Motor neuron (in vitro differentiated cells): ENCODE results near the gene DSCAML1. TPM values are rescaled to one million over a fixed set of nuclear protein-coding genes. Genes with fewer than 3 reads are reported as not detected.
A peak's percentile ranks its signal among the peaks of the same experiment; 100 is the strongest.

Experiments used
- ATAC-seq, 8 experiments: fragments of 200-7000 bp; cut with Tn5 transposase; replicated peaks in 6 of 8; 2 replicates each; pipeline ENCODE4 v1.8.0; 2021; ENCODE audit warnings: mild to moderate bottlenecking in 8 of 8, moderate library complexity in 8 of 8
- H3K27ac ChIP-seq, 2 donors: fragments of 250-450 bp; sonication (Bioruptor Pico); 2 replicates each; pipeline ENCODE4 v1.9.0; 2021; ENCODE audit warnings: antibody characterized with exemption in 2 of 2, mild to moderate bottlenecking in 2 of 2, moderate library complexity in 1 of 2
- H3K4me1 ChIP-seq, 2 donors: fragments of 250-450 bp; sonication (Bioruptor Pico); replicated peaks in 1 of 2; 2 replicates each; pipeline ENCODE4 v1.6.1; 2021; ENCODE audit warnings: antibody characterized with exemption in 2 of 2, mild to moderate bottlenecking in 2 of 2, moderate library complexity in 1 of 2
- H3K4me3 ChIP-seq, 5 donors: fragments of 250-450 bp; sonication (Bioruptor Pico); 2 replicates each; pipeline ENCODE4 v1.9.0; 2021; ENCODE audit warnings: antibody characterized with exemption in 5 of 5, mild to moderate bottlenecking in 5 of 5, moderate library complexity in 4 of 5
- WGBS, 10 experiments: fragments of 450-650 bp; shearing (Covaris generic); methylation state at CpG; one replicate each; pipeline ENCODE4 v1.0.0; 2022; 5-methylcytosine and 5-hydroxymethylcytosine counted together
- in situ Hi-C, 9 experiments: fragments of 400-800 bp; cut with MboI; loops; one replicate each; pipeline ENCODE4 v1.15.0; 2021; ENCODE audit warnings: low sequenced_read_pairs in 9 of 9, low pct_unique_long_range_greater_than_20kb in 2 of 9; ENCODE audit not compliant: unreplicated experiment in 9 of 9
- total RNA-seq, 8 experiments: library from RNA; unstranded; fragments of 300-600 nt; gene quantifications; 2 replicates each; pipeline versions ENCODE4 v1.2.3 to v1.2.4, GENCODE V29; 2022

The DSCAML1 gene
- total RNA-seq, 8 experiments from 2014 or later = 0.08 to 0.71 (median 0.42) TPM; not detected in 2

- WGBS, 10 experiments = 31 to 95% (median 65%) methylated on average over 2 to 8 of the region's 20 CpGs; no CpG with 5 or more reads in 4 of the 10 experiments
- Histone ChIP-seq H3K4me1 (peaks cover 41 to 53% of the 10 kb centered on the region in 2 donors), H3K4me3 (no peak overlapping the region), H3K27ac (no peak overlapping the region)
- in situ Hi-C loops = no loop called here
- ATAC-seq = no peak
Measured at GRCh38 chr11:117643606-117644300, 153.3 kb downstream of the DSCAML1 start.

- ATAC-seq = no peak
- WGBS, 10 experiments = 50 to 100% (median 72%) methylated on average over 1 to 3 of the region's 3 CpGs; no CpG with 5 or more reads in 4 of the 10 experiments
- H3K4me1 ChIP-seq = peaks cover 32 to 46% of the 10 kb centered on the region in 2 donors
- no peak overlapping the region for H3K4me3 ChIP-seq
- no peak overlapping the region for H3K27ac ChIP-seq
- in situ Hi-C loops = no loop called here
Measured at GRCh38 chr11:117642835-117643234, 154.2 kb downstream of the DSCAML1 start.

- WGBS, 10 experiments = 18 to 100% (median 85%) methylated on average over 1 to 3 of the region's 4 CpGs; no CpG with 5 or more reads in 4 of the 10 experiments
- in situ Hi-C loops = no loop called here
- Histone ChIP-seq H3K4me1 (peaks cover 32 to 42% of the 10 kb centered on the region in 2 donors), H3K4me3 (no peak overlapping the region), H3K27ac (no peak overlapping the region)
- ATAC-seq = no peak
Measured at GRCh38 chr11:117642396-117642795, 154.6 kb downstream of the DSCAML1 start.

GRCh38 chr11:117641008-117641915, 155.8 kb downstream of the DSCAML1 start:
- WGBS, 10 experiments = 0 to 100% (median 77%) methylated on average over 1 to 6 of the region's 14 CpGs; no CpG with 5 or more reads in 1 of the 10 experiments
- Histone ChIP-seq H3K4me1 (peaks cover 35 to 40% of the 10 kb centered on the region in 2 donors), H3K27ac (peak overlapping the region; percentile 8 to 74), H3K4me3 (no peak overlapping the region)
- in situ Hi-C loops = no loop called here
- ATAC-seq = peak in 7 of 8 experiments; percentile 22 to 98 (median 93)

- H3K4me3 ChIP-seq = no peak overlapping the region
- no peak overlapping the region for H3K27ac ChIP-seq
- WGBS, 10 experiments = 17 to 93% (median 84%) methylated on average over 1 to 6 of the region's 7 CpGs; no CpG with 5 or more reads in 4 of the 10 experiments
- no peak for ATAC-seq
- in situ Hi-C loops = no loop called here
- peaks cover 47 to 49% of the 10 kb centered on the region in 2 donors for H3K4me1 ChIP-seq
Measured at GRCh38 chr11:117640041-117640440, 157.0 kb downstream of the DSCAML1 start.

GRCh38 chr11:117639601-117640000, 157.4 kb downstream of the DSCAML1 start:
- H3K4me1 ChIP-seq = peaks cover 47 to 49% of the 10 kb centered on the region in 2 donors
- no CpG with 5 or more reads among the region's 8 CpGs for WGBS, 10 experiments
- in situ Hi-C loops = no loop called here
- H3K4me3 ChIP-seq = no peak overlapping the region
- no peak for ATAC-seq
- no peak overlapping the region for H3K27ac ChIP-seq

- ATAC-seq = no peak
- H3K27ac ChIP-seq = no peak overlapping the region
- WGBS, 10 experiments = 0 to 100% (median 0%) methylated on average over 1 of the region's 2 CpGs; no CpG with 5 or more reads in 5 of the 10 experiments
- no peak overlapping the region for H3K4me3 ChIP-seq
- in situ Hi-C loops = no loop called here
- peaks cover 43 to 45% of the 10 kb centered on the region in 2 donors for H3K4me1 ChIP-seq
Measured at GRCh38 chr11:117638911-117639543, 158.0 kb downstream of the DSCAML1 start.

- 10 to 83% (median 31%) methylated on average over 2 to 15 of the region's 21 CpGs for WGBS, 10 experiments
- ATAC-seq = peak in 7 of 8 experiments; percentile 40 to 75 (median 55)
- in situ Hi-C loops = no loop called here
- H3K4me3 ChIP-seq = no peak overlapping the region
- peaks cover 29% of the 10 kb centered on the region in 2 donors for H3K4me1 ChIP-seq
- no peak overlapping the region for H3K27ac ChIP-seq
Measured at GRCh38 chr11:117634756-117635603, 162.0 kb downstream of the DSCAML1 start.

GRCh38 chr11:117633976-117634755, 162.8 kb downstream of the DSCAML1 start:
- no peak for ATAC-seq
- WGBS, 10 experiments = 0 to 100% (median 90%) methylated on average over 1 to 8 of the region's 12 CpGs; no CpG with 5 or more reads in 1 of the 10 experiments
- H3K4me1 ChIP-seq = peaks cover 29% of the 10 kb centered on the region in 2 donors
- in situ Hi-C loops = no loop called here
- H3K27ac ChIP-seq = no peak overlapping the region
- H3K4me3 ChIP-seq = no peak overlapping the region

- no peak overlapping the region for H3K27ac ChIP-seq
- in situ Hi-C loops = no loop called here
- H3K4me1 ChIP-seq = peaks cover 29% of the 10 kb centered on the region in 2 donors
- WGBS, 10 experiments = 6 to 100% (median 70%) methylated on average over 1 to 6 of the region's 9 CpGs; no CpG with 5 or more reads in 1 of the 10 experiments
- ATAC-seq = no peak
- H3K4me3 ChIP-seq = no peak overlapping the region
Measured at GRCh38 chr11:117633186-117633754, 163.7 kb downstream of the DSCAML1 start.

GRCh38 chr11:117632306-117632705, 164.7 kb downstream of the DSCAML1 start:
- Histone ChIP-seq H3K4me1 (peaks cover 29% of the 10 kb centered on the region in 2 donors), H3K27ac (no peak overlapping the region), H3K4me3 (no peak overlapping the region)
- 50 to 100% (median 57%) methylated on average over 1 to 2 of the region's 3 CpGs; no CpG with 5 or more reads in 5 of the 10 experiments for WGBS, 10 experiments
- ATAC-seq = no peak
- in situ Hi-C loops = no loop called here
